BLaER1 treated with 17β-estradiol and CSF1 and Interleukin-3, amounts not matched to agents 10 nM and 100 nM (cell line): ENCODE results near the gene IL3.

ENCODE experiments used
- H3K27ac ChIP-seq, 11 experiments: shearing (Covaris generic); formaldehyde crosslinking; 2 replicates each; pipeline ENCODE4 v1.8.1; 2022
- H3K27me3 ChIP-seq, 11 experiments: shearing (Covaris generic); formaldehyde crosslinking; 2 replicates each; pipeline ENCODE4 v1.8.1; 2022
- H3K36me3 ChIP-seq, 11 experiments: shearing (Covaris generic); formaldehyde crosslinking; 2 replicates each; pipeline ENCODE4 v1.8.1; 2022
- H3K4me1 ChIP-seq, 10 experiments: shearing (Covaris generic); formaldehyde crosslinking; 2 replicates each; pipeline ENCODE4 v1.8.1; 2022
- H3K4me2 ChIP-seq, 11 experiments: shearing (Covaris generic); formaldehyde crosslinking; 2 replicates each; pipeline ENCODE4 v1.8.1; 2022
- H3K4me3 ChIP-seq, 10 experiments: shearing (Covaris generic); formaldehyde crosslinking; 2 replicates each; pipeline ENCODE4 v1.8.1; 2022
- H3K9ac ChIP-seq, 11 experiments: shearing (Covaris generic); formaldehyde crosslinking; 2 replicates each; pipeline ENCODE4 v1.8.1; 2022
- H3K9me3 ChIP-seq, 11 experiments: shearing (Covaris generic); formaldehyde crosslinking; replicated peaks in 1 of 11; 2 replicates each; pipeline ENCODE4 v1.8.1; 2022
- H4K20me1 ChIP-seq, 11 experiments: shearing (Covaris generic); formaldehyde crosslinking; 2 replicates each; pipeline ENCODE4 v1.8.1; 2022
- Cebpa-rat ChIP-seq, 11 experiments: shearing (Covaris generic); IDR thresholded peaks; 2 replicates each; pipeline ENCODE4 v1.8.1; 2022

The IL3 gene

GRCh38 chr5:132066871-132067270, 6.4 kb downstream of the IL3 start:
- peaks cover 25 to 62% (median 49%) of the 10 kb centered on the region in 10 experiments for H3K4me1 ChIP-seq
- no peak overlapping the region for H3K27ac ChIP-seq
- H3K9ac ChIP-seq, result no peak overlapping the region
- H3K36me3 ChIP-seq, result no peaks in the 10 kb centered on the region
- no peak overlapping the region for H3K4me3 ChIP-seq
- peaks cover 0 to 62% (median 0%) of the 10 kb centered on the region in 11 experiments; a peak in 10 of 22 replicates for H3K27me3 ChIP-seq
- TF ChIP-seq Cebpa-rat (IDR thresholded peaks at IDR 0.05), result no peak
- peak overlapping the region in 6 of 11 experiments; percentile 70 to 88 (median 84); a peak in 6 of 22 replicates for H3K4me2 ChIP-seq
- no peaks in the 10 kb centered on the region for H3K9me3 ChIP-seq
- peaks cover 0 to 79% (median 0%) of the 10 kb centered on the region in 11 experiments; a peak in 5 of 22 replicates for H4K20me1 ChIP-seq

GRCh38 chr5:132067451-132067850, 7.0 kb downstream of the IL3 start:
- Histone ChIP-seq H3K4me2 (peak overlapping the region in 8 of 11 experiments; percentile 70 to 88 (median 84); a peak in 16 of 22 replicates), H3K9me3 (no peaks in the 10 kb centered on the region), H4K20me1 (peaks cover 0 to 85% (median 0%) of the 10 kb centered on the region in 11 experiments; a peak in 6 of 22 replicates), H3K27ac (no peak overlapping the region), H3K4me3 (no peak overlapping the region), H3K36me3 (no peaks in the 10 kb centered on the region), H3K4me1 (peaks cover 25 to 62% (median 49%) of the 10 kb centered on the region in 10 experiments), H3K9ac (peak overlapping the region in 1 of 11 experiments; percentile 14; a peak in 1 of 22 replicates), H3K27me3 (peaks cover 0 to 67% (median 0%) of the 10 kb centered on the region in 11 experiments; a peak in 10 of 22 replicates)
- no peak for TF ChIP-seq Cebpa-rat (IDR thresholded peaks at IDR 0.05)

GRCh38 chr5:132067941-132068808, 7.7 kb downstream of the IL3 start:
- H3K9ac ChIP-seq, result peak overlapping the region in 1 of 11 experiments; percentile 14; a peak in 1 of 22 replicates
- peaks cover 26 to 64% (median 51%) of the 10 kb centered on the region in 10 experiments for H3K4me1 ChIP-seq
- H3K27me3 ChIP-seq, result peaks cover 0 to 73% (median 0%) of the 10 kb centered on the region in 11 experiments; a peak in 10 of 22 replicates
- no peak overlapping the region for H3K4me3 ChIP-seq
- peaks cover 0 to 92% (median 0%) of the 10 kb centered on the region in 11 experiments; a peak in 6 of 22 replicates for H4K20me1 ChIP-seq
- TF ChIP-seq Cebpa-rat (IDR thresholded peaks at IDR 0.05), result no peak
- no peaks in the 10 kb centered on the region for H3K9me3 ChIP-seq
- peak overlapping the region in 9 of 11 experiments; percentile 65 to 88 (median 84); a peak in 18 of 22 replicates for H3K4me2 ChIP-seq
- no peak overlapping the region for H3K27ac ChIP-seq
- no peaks in the 10 kb centered on the region for H3K36me3 ChIP-seq

- peaks cover 32 to 67% (median 59%) of the 10 kb centered on the region in 10 experiments for H3K4me1 ChIP-seq
- H3K4me2 ChIP-seq, result peak overlapping the region; percentile 18 to 88 (median 77)
- peaks cover 0 to 95% (median 0%) of the 10 kb centered on the region in 11 experiments; a peak in 6 of 22 replicates for H4K20me1 ChIP-seq
- H3K27me3 ChIP-seq, result peaks cover 0 to 86% (median 0%) of the 10 kb centered on the region in 11 experiments; a peak in 10 of 22 replicates
- no peak overlapping the region for H3K9ac ChIP-seq
- no peaks in the 10 kb centered on the region for H3K36me3 ChIP-seq
- no peak overlapping the region for H3K4me3 ChIP-seq
- TF ChIP-seq Cebpa-rat (IDR thresholded peaks at IDR 0.05), result peak in 9 of 11 experiments; percentile 36 to 78 (median 67); a peak in 14 of 22 replicates
- H3K27ac ChIP-seq, result peak overlapping the region in 2 of 11 experiments; percentile 10 to 18; a peak in 2 of 22 replicates
- no peaks in the 10 kb centered on the region for H3K9me3 ChIP-seq
Measured at GRCh38 chr5:132069561-132069960, 9.1 kb downstream of the IL3 start.

- peak overlapping the region; percentile 20 to 88 (median 77); a peak in 19 of 22 replicates for H3K4me2 ChIP-seq
- H3K4me1 ChIP-seq, result peaks cover 32 to 69% (median 61%) of the 10 kb centered on the region in 10 experiments
- TF ChIP-seq Cebpa-rat (IDR thresholded peaks at IDR 0.05), result no peak
- peaks cover 0 to 88% (median 0%) of the 10 kb centered on the region in 11 experiments; a peak in 10 of 22 replicates for H3K27me3 ChIP-seq
- no peaks in the 10 kb centered on the region for H3K36me3 ChIP-seq
- H3K9ac ChIP-seq, result no peak overlapping the region
- H3K27ac ChIP-seq, result peak overlapping the region in 1 of 11 experiments; percentile 18; a peak in 2 of 22 replicates
- peaks cover 0 to 97% (median 0%) of the 10 kb centered on the region in 11 experiments; a peak in 6 of 22 replicates for H4K20me1 ChIP-seq
- H3K9me3 ChIP-seq, result no peaks in the 10 kb centered on the region
- no peak overlapping the region for H3K4me3 ChIP-seq
Measured at GRCh38 chr5:132069994-132070393, 9.5 kb downstream of the IL3 start.

GRCh38 chr5:132070460-132071337, 10.2 kb downstream of the IL3 start:
- no peaks in the 10 kb centered on the region for H3K36me3 ChIP-seq
- no peak overlapping the region for H3K27ac ChIP-seq
- peaks cover 0 to 99% (median 0%) of the 10 kb centered on the region in 11 experiments; a peak in 6 of 22 replicates for H4K20me1 ChIP-seq
- peaks cover 0 to 95% (median 0%) of the 10 kb centered on the region in 11 experiments; a peak in 10 of 22 replicates for H3K27me3 ChIP-seq
- H3K4me3 ChIP-seq, result no peak overlapping the region
- peak overlapping the region; percentile 20 to 88 (median 77); a peak in 20 of 22 replicates for H3K4me2 ChIP-seq
- TF ChIP-seq Cebpa-rat (IDR thresholded peaks at IDR 0.05), result no peak
- H3K9ac ChIP-seq, result no peak overlapping the region
- peaks cover 32 to 74% (median 66%) of the 10 kb centered on the region in 10 experiments for H3K4me1 ChIP-seq
- H3K9me3 ChIP-seq, result no peaks in the 10 kb centered on the region

- peaks cover 0 to 93% (median 0%) of the 10 kb centered on the region in 11 experiments; a peak in 6 of 22 replicates for H4K20me1 ChIP-seq
- no peak overlapping the region for H3K4me3 ChIP-seq
- H3K4me1 ChIP-seq, result peaks cover 32 to 74% (median 66%) of the 10 kb centered on the region in 10 experiments
- no peak for TF ChIP-seq Cebpa-rat (IDR thresholded peaks at IDR 0.05)
- no peak overlapping the region for H3K9ac ChIP-seq
- H3K36me3 ChIP-seq, result no peaks in the 10 kb centered on the region
- no peak overlapping the region for H3K27ac ChIP-seq
- peak overlapping the region in 9 of 11 experiments; percentile 65 to 88 (median 84); a peak in 14 of 22 replicates for H3K4me2 ChIP-seq
- H3K27me3 ChIP-seq, result peaks cover 0 to 93% (median 0%) of the 10 kb centered on the region in 11 experiments; a peak in 10 of 22 replicates
- no peaks in the 10 kb centered on the region for H3K9me3 ChIP-seq
Measured at GRCh38 chr5:132071338-132071707, 10.9 kb downstream of the IL3 start.

GRCh38 chr5:132072070-132072469, 11.6 kb downstream of the IL3 start:
- no peak overlapping the region for H3K27ac ChIP-seq
- H4K20me1 ChIP-seq, result peaks cover 0 to 89% (median 0%) of the 10 kb centered on the region in 11 experiments; a peak in 6 of 22 replicates
- H3K9me3 ChIP-seq, result no peaks in the 10 kb centered on the region
- H3K9ac ChIP-seq, result no peak overlapping the region
- no peak overlapping the region for H3K4me3 ChIP-seq
- H3K36me3 ChIP-seq, result no peaks in the 10 kb centered on the region
- H3K4me2 ChIP-seq, result no peak overlapping the region
- H3K27me3 ChIP-seq, result peaks cover 0 to 91% (median 0%) of the 10 kb centered on the region in 11 experiments; a peak in 10 of 22 replicates
- H3K4me1 ChIP-seq, result peaks cover 32 to 72% (median 65%) of the 10 kb centered on the region in 10 experiments
- no peak for TF ChIP-seq Cebpa-rat (IDR thresholded peaks at IDR 0.05)
